ENCODE data around the gene KCTD7. TPM values are rescaled to one million over a fixed set of nuclear protein-coding genes. Genes with fewer than 3 reads are reported as not detected.
"Not testable (repeated sequence)": the region's sequence is repeated elsewhere in the genome, so short reads cannot be mapped to it uniquely, and the experiment has no call there.

The KCTD7 gene
- total and polyA plus RNA-seq, 2 of the 4 experiments (the other 2 are of a cell fraction) = 6.1 to 12.8 TPM

- H2AK9ac ChIP-seq (replicated peaks; ENCODE audit: low read depth, low read length, poor library complexity); H3K18ac ChIP-seq (ENCODE audit: low read depth, low read length); H3K27ac ChIP-seq (ENCODE audit: insufficient read depth, low read length); H3K36me3 ChIP-seq (ENCODE audit: control insufficient read depth, insufficient read depth, low read length); H2AK5ac ChIP-seq (ENCODE audit: low read depth, low read length); dilution Hi-C loops (cut with HindIII; ENCODE audit: low sequenced_read_pairs, unreplicated experiment); POLR2A ChIA-PET (ENCODE audit: unreplicated experiment); ATAC-seq (ENCODE audit: low read depth); H2BK15ac ChIP-seq (ENCODE audit: low read depth, low read length); H3K56ac ChIP-seq (ENCODE audit: extremely low read depth, insufficient read depth, low read length); H4K91ac ChIP-seq (ENCODE audit: insufficient read depth, low read depth, low read length); intact Hi-C loops (cut with micrococcal nuclease); H3K23ac ChIP-seq (ENCODE audit: low read depth, low read length); H4K20me1 ChIP-seq (ENCODE audit: insufficient read depth, low read length); H3K9me3 ChIP-seq (ENCODE audit: control insufficient read depth, insufficient read depth, low read length); H3K4ac ChIP-seq (ENCODE audit: low read depth, low read length); in situ Hi-C loops (cut with MboI; ENCODE audit: low sequenced_read_pairs); H4K8ac ChIP-seq (ENCODE audit: low read depth in 2 of 2, low read length in 2 of 2); BruUV-seq (replicated peaks); H4K5ac ChIP-seq (ENCODE audit: low read depth, low read length); H2BK20ac ChIP-seq (ENCODE audit: low read depth, low read length); H3K4me1 ChIP-seq (ENCODE audit: control insufficient read depth, insufficient read depth, low read length); H3K4me2 ChIP-seq (ENCODE audit: low read depth, low read length); H2AFZ ChIP-seq (replicated peaks; ENCODE audit: low read length, poor library complexity); H3K9ac ChIP-seq (ENCODE audit: low read depth, low read length); CTCF ChIA-PET; H3K79me1 ChIP-seq (ENCODE audit: low read depth in 1 of 2, low read length in 2 of 2); H3K14ac ChIP-seq (replicated peaks; ENCODE audit: low read depth, low read length); H3K9me1 ChIP-seq (ENCODE audit: insufficient read depth, low read length); H2BK120ac ChIP-seq (ENCODE audit: low read depth, low read length); H2BK5ac ChIP-seq (ENCODE audit: low read depth, low read length, poor library complexity, severe bottlenecking); DNase-seq; H3K4me3 ChIP-seq (ENCODE audit: insufficient read depth, low read depth, low read length); H3K27me3 ChIP-seq (ENCODE audit: control insufficient read depth, insufficient read depth, low read length): not testable (repeated sequence)
- WGBS, 2 experiments (ENCODE audit: extremely low coverage in 2 of 2, insufficient read length in 1 of 2) = 93% methylated on average over 11 of the region's 33 CpGs; no CpG with 5 or more reads in 1 of the 2 experiments
Observed at GRCh38 chr7:66614596-66614995, 14.1 kb upstream of the KCTD7 start.

All from IMR-90 (cell line).